Cardiac muscle cell (in vitro differentiated cells and primary cell): Measurements from ENCODE around the gene CHIT1. TPM values are rescaled to one million over a fixed set of nuclear protein-coding genes. Genes with fewer than 3 reads are reported as not detected.

Experiments
- DNase-seq, 2 donors: peaks; one replicate each; pipeline versions ENCODE4 v3.0.0 to v3.0.0-alpha.2; 2010 to 2017; ENCODE audit warnings: low read depth in 1 of 2, low spot score in 1 of 2
- H3K27ac ChIP-seq: fragments of 200-600 bp; sonication (generic); 2 replicates; pipeline ENCODE4 v1.5.1; 2016
- H3K27me3 ChIP-seq: fragments of 200-600 bp; sonication (generic); 2 replicates; pipeline ENCODE4 v1.6.0; 2016; ENCODE audit warnings: control low read depth
- H3K36me3 ChIP-seq: fragments of 200-600 bp; sonication (generic); 2 replicates; pipeline ENCODE4 v1.5.1; 2016; ENCODE audit warnings: control low read depth
- H3K4me1 ChIP-seq: fragments of 200-600 bp; sonication (generic); 2 replicates; pipeline ENCODE4 v1.8.1; 2017; ENCODE audit warnings: low read depth, mild to moderate bottlenecking, mixed run types
- H3K4me3 ChIP-seq: fragments of 200-600 bp; sonication (generic); 2 replicates; pipeline ENCODE4 v1.5.1; 2016; ENCODE audit warnings: mild to moderate bottlenecking
- H3K9me3 ChIP-seq: fragments of 200-600 bp; sonication (generic); 2 replicates; pipeline ENCODE4 v1.5.1; 2017; ENCODE audit warnings: low read depth, mild to moderate bottlenecking, control low read depth
- polyA plus RNA-seq: library from polyadenylated mRNA; unstranded; fragments of >200 nt; fragmentation: Nextera tagmentation; extraction: Ambion mirVana; gene quantifications from 2 replicates; pipeline ENCODE4 v1.2.1, GENCODE V29; 2016
- total RNA-seq: library from RNA; depleted of rRNA; stranded (reverse); fragments of >200 nt; gene quantifications from 2 replicates; pipeline ENCODE4 v1.2.3, GENCODE V29; 2016
- TF ChIP-seq, protein P1 (sequence below): IDR thresholded peaks from 2 replicates; pipeline ENCODE4 v1.5.1; 2012; ENCODE audit warnings: low read depth, mild to moderate bottlenecking, low read length

The CHIT1 gene
- total and polyA plus RNA-seq, 2 experiments from 2014 or later = 0.03 TPM; not detected in 1

DNA sequence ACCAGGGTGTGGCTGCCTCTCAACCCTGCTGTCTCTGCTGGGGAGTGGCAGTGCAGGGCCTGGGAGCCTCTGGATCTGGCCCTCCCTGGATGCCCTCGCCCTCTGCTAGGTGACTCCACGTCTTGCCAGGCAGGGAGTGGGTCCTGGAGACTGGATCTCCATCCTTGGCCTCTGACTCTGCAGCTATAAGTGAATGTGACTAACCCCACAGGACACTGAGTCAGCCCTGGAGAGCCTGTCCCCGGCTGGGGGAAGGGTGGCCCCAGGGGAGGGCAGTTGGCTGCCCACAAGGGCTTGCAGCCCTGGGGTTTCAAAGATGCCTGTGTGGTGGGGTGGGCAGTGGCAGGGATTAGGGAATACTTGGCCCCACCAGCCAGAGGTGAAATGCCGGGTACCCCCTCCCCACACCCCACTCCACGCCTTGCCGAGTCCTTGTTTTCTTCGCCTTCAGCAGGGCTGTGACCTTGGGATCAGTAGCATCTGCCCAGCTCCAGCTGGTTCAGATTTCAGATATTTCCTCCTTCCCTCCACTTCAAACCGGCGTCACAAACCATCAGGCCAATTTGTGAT is 51.9 kb downstream of the CHIT1 start:
- Histone ChIP-seq H3K9me3 (no peaks in the 10 kb centered on the region), H3K27ac (no peak overlapping the region), H3K4me1 (peaks cover 21% of the 10 kb centered on the region), H3K36me3 (no peaks in the 10 kb centered on the region), H3K27me3 (no peaks in the 10 kb centered on the region), H3K4me3 (no peak overlapping the region)
- TF ChIP-seq, protein P1, sequence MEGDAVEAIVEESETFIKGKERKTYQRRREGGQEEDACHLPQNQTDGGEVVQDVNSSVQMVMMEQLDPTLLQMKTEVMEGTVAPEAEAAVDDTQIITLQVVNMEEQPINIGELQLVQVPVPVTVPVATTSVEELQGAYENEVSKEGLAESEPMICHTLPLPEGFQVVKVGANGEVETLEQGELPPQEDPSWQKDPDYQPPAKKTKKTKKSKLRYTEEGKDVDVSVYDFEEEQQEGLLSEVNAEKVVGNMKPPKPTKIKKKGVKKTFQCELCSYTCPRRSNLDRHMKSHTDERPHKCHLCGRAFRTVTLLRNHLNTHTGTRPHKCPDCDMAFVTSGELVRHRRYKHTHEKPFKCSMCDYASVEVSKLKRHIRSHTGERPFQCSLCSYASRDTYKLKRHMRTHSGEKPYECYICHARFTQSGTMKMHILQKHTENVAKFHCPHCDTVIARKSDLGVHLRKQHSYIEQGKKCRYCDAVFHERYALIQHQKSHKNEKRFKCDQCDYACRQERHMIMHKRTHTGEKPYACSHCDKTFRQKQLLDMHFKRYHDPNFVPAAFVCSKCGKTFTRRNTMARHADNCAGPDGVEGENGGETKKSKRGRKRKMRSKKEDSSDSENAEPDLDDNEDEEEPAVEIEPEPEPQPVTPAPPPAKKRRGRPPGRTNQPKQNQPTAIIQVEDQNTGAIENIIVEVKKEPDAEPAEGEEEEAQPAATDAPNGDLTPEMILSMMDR = no peak
- peak in 1 of 2 donors; percentile 27 for DNase-seq

DNA sequence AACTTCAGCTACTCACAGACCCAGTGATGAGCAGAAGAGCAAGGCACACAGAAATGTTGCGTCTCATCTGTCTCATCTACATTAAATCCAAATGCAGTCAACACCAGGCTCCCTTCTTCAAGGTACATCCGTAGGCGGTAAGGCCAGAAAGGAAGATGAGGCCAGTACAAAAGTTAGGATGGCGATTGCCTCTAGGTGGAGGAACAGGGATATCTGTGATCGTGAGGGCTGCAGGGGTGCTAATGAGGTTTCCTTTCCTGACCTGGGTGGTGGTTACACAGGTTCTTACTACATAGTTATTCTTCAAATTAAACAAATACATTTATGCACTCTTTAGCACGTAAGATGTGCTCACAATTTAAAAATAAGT is 52.5 kb downstream of the CHIT1 start:
- Histone ChIP-seq H3K27me3 (no peaks in the 10 kb centered on the region), H3K9me3 (no peaks in the 10 kb centered on the region), H3K4me3 (no peak overlapping the region), H3K27ac (no peak overlapping the region), H3K36me3 (no peaks in the 10 kb centered on the region), H3K4me1 (peaks cover 21% of the 10 kb centered on the region)
- DNase-seq = no peak
- TF ChIP-seq, protein P1 = no peak

DNA sequence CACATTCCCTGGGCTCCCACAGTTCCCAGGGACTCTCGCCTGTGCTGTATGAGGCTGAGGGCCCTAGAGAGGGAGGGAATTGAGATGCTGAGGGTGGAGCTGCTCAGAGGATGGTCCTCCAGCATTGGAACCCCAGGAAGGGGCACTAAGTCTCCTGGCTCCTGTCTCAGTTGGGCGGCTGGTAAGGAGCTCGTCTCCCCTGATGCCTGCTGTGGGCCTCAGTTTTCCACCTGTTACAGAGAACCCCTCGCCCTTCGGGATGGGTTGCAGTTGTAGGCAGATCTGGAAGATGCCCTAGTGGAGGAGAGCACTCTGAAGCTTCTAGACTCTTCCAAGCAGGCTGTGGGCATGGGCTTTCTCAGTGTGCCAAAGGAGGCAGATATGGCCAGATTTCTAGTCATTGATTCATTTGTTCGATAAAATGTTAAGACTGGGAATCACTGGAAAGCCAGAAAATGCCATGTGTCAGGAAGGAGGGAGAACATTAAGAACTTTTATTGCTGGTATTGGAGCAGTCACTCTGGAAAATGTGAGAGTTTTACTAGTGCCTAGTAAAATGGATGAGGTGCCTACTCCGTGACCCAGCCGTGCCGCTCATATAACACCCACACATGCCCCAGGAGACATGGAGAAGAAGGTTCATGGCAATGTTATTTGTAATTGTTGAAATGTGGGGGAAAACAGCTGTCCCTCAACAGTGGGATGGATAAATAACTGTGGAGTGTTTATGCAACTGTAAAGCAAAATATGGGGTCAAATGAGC is 53.0 kb downstream of the CHIT1 start:
- Histone ChIP-seq H3K9me3 (no peaks in the 10 kb centered on the region), H3K36me3 (no peaks in the 10 kb centered on the region), H3K4me1 (peaks cover 21% of the 10 kb centered on the region), H3K27ac (no peak overlapping the region), H3K27me3 (no peaks in the 10 kb centered on the region), H3K4me3 (no peak overlapping the region)
- TF ChIP-seq, protein P1 = no peak
- DNase-seq = no peak

DNA sequence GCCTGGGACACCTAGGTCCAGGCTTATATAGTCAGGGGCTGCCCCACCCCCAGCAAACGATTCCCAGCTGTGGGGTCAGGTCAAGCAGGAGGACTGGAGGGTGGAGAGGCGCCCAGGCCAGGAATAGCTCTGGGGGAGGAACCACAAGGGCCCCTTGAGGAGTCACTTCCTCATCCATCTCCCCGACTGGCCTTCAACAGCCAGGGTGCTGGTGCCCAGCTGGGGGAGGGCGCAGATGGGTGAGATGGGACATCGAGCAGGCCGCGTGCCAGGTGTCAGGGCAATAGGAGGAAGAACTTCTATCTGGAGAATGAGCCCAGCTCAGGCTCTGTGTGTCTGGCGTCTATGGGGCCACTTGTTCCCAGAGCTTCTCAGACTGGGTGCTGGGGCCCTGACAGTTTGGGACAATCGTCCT is 53.6 kb downstream of the CHIT1 start:
- Histone ChIP-seq H3K4me3 (no peak overlapping the region), H3K27ac (no peak overlapping the region), H3K36me3 (no peaks in the 10 kb centered on the region), H3K9me3 (no peaks in the 10 kb centered on the region), H3K4me1 (peaks cover 21% of the 10 kb centered on the region), H3K27me3 (no peaks in the 10 kb centered on the region)
- no peak for DNase-seq
- TF ChIP-seq, protein P1 = no peak

GRCh38 chr1:203175237-203175826 is 54.1 kb downstream of the CHIT1 start, which contains the start of gene MYBPH:
TSS of gene MYBPH (minus strand) at chr1:203175826. CDS start at chr1:203175755, 71 bp downstream.
- DNase-seq = no peak
- no peaks in the 10 kb centered on the region for H3K36me3 ChIP-seq
- H3K27me3 ChIP-seq = no peaks in the 10 kb centered on the region
- no peak within 1 kb of the TSS for H3K4me3 ChIP-seq
- H3K27ac ChIP-seq = no peak within 1 kb of the TSS
- TF ChIP-seq, protein P1 = no peak
- H3K4me1 ChIP-seq = peaks cover 21% of the 10 kb centered on the region
- H3K9me3 ChIP-seq = no peaks in the 10 kb centered on the region
